ENCODE data around the gene NDE1.

DNA sequence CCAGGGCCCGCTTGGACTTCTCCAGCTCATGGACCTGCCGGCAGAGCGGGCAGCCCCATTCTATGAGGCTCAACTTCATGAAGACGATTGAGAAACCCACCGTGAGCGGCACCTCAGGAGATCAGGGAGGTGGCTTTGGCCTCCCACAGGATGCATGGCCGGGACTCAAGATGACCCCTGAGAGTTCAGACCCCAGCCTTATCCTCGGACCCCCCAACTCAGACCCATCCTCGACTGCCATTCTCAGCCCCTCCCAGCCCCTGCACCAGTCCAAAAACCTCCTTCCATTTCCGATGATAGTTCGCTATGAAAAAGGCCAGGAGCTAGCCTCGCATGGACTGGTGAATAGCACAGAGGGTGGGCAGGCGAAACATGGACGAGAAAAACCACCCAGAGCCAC is 71.0 kb downstream of the NDE1 start:
- TF ChIP-seq, protein P1, sequence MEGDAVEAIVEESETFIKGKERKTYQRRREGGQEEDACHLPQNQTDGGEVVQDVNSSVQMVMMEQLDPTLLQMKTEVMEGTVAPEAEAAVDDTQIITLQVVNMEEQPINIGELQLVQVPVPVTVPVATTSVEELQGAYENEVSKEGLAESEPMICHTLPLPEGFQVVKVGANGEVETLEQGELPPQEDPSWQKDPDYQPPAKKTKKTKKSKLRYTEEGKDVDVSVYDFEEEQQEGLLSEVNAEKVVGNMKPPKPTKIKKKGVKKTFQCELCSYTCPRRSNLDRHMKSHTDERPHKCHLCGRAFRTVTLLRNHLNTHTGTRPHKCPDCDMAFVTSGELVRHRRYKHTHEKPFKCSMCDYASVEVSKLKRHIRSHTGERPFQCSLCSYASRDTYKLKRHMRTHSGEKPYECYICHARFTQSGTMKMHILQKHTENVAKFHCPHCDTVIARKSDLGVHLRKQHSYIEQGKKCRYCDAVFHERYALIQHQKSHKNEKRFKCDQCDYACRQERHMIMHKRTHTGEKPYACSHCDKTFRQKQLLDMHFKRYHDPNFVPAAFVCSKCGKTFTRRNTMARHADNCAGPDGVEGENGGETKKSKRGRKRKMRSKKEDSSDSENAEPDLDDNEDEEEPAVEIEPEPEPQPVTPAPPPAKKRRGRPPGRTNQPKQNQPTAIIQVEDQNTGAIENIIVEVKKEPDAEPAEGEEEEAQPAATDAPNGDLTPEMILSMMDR (IDR thresholded peaks at IDR 0.05; ENCODE audit: low read depth, low read length): no peak
- TF ChIP-seq, protein P2, sequence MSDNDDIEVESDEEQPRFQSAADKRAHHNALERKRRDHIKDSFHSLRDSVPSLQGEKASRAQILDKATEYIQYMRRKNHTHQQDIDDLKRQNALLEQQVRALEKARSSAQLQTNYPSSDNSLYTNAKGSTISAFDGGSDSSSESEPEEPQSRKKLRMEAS (IDR thresholded peaks at IDR 0.05; ENCODE audit: low read depth, low read length): no peak
- TF ChIP-seq POLR2A (IDR thresholded peaks at IDR 0.05; ENCODE audit: extremely low read depth, insufficient read length) (no peak), MYC (IDR thresholded peaks at IDR 0.05; ENCODE audit: low read depth, low read length) (no peak)
